ENCODE data around the gene NPL. TPM values are rescaled to one million over a fixed set of nuclear protein-coding genes. Genes with fewer than 3 reads are reported as not detected.

NPL gene
- total and polyA plus RNA-seq, 2 of the 13 experiments (the other 11 are each of a cell fraction or from before 2014, with no cell fraction given), result 0.03 to 0.04 TPM

DNA sequence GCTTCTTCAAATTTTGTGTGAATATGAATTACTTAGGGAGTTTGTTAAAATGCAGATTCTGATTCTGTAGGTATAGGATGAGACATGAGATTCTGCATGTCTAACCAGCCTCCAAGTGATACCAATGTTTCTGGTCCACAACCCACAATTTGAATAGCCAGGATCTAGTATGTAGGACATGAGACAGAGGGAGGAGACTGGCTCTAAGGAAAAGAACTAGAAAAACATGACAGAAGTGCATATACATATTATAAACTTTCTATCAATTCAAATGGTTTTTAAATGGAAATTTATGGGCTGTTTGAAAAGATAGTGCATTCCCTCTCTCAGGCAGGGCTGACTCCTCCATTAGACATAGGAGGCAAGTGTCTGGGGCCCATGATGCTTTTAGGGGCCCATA, 33.9 kb upstream of the NPL start:
- Histone ChIP-seq H2AFZ (ENCODE audit: low read length) (no peak overlapping the region), H3K4me3 (replicated peaks in 1 of 3; ENCODE audit: insufficient read depth in 1 of 3, low read depth in 2 of 3, low read length in 3 of 3) (no peak overlapping the region), H3K27me3 (ENCODE audit: control insufficient read depth in 1 of 2, insufficient read depth in 2 of 2, low read length in 2 of 2) (0 out of 5 replicates have a peak, but pooled peaks cover 0 to 4% of the 10 kb centered on the region in 2 experiments), H3K27ac (ENCODE audit: extremely low read length, insufficient read depth, low read length) (no peak overlapping the region), H3K9me3 (ENCODE audit: low read length) (no peaks in the 10 kb centered on the region), H3K4me2 (ENCODE audit: low read depth, low read length) (no peak overlapping the region), H3K4me1 (ENCODE audit: insufficient read depth, low read length) (no peaks in the 10 kb centered on the region), H3K9ac (ENCODE audit: insufficient read depth, low read depth, low read length) (no peak overlapping the region), H3K36me3 (replicated peaks in 1 of 2; ENCODE audit: control insufficient read depth in 1 of 2, insufficient read depth in 2 of 2, low read length in 2 of 2) (no peaks in the 10 kb centered on the region), H3K79me2 (ENCODE audit: insufficient read depth, low read length) (no peaks in the 10 kb centered on the region), H4K20me1 (ENCODE audit: insufficient read depth, low read length) (no peaks in the 10 kb centered on the region)
- intact Hi-C loops (cut with micrococcal nuclease; ENCODE audit: unreplicated experiment) (no loop called here), in situ Hi-C loops (cut with HindIII; ENCODE audit: extremely low pct_ligation_motif_present, low pct_unique_long_range_greater_than_20kb) (no loop called here)
- CTCF ChIA-PET (ENCODE audit: low intra/inter-chr PET ratio, low total read pairs), result no interaction called here
- POLR2A ChIA-PET, result no interaction called here
- no peak for FAIRE-seq
- TF ChIP-seq ZNF331 (CRISPR knock-in tag; IDR thresholded peaks at IDR 0.05), result no peak
- no peak for TF ChIP-seq THAP7 (CRISPR knock-in tag; IDR thresholded peaks at IDR 0.05)
- no peak for TF ChIP-seq ARNT (IDR thresholded peaks at IDR 0.05)
- TF ChIP-seq FOXK2 (IDR thresholded peaks at IDR 0.05), result no peak
- TF ChIP-seq HNRNPUL1 (IDR thresholded peaks at IDR 0.05; ENCODE audit: low read depth, low read length), result no peak
- TF ChIP-seq ZNF558 (CRISPR knock-in tag; IDR thresholded peaks at IDR 0.05; ENCODE audit: borderline replicate concordance), result no peak
- TF ChIP-seq AGO2 (optimal IDR thresholded peaks at IDR 0.05; ENCODE audit: low read depth, low read length), result no peak
- no peak for TF ChIP-seq PRDM10 (CRISPR knock-in tag; IDR thresholded peaks at IDR 0.05; ENCODE audit: low read depth)
- TF ChIP-seq MLX (CRISPR knock-in tag; IDR thresholded peaks at IDR 0.05), result no peak
- no peak for TF ChIP-seq ZNF749 (CRISPR knock-in tag; IDR thresholded peaks at IDR 0.05; ENCODE audit: borderline replicate concordance)
- TF ChIP-seq HNRNPL (IDR thresholded peaks at IDR 0.05; ENCODE audit: low read depth, low read length), result no peak
- no peak for TF ChIP-seq NFRKB (IDR thresholded peaks at IDR 0.05)
- TF ChIP-seq ZNF281 (CRISPR knock-in tag; IDR thresholded peaks at IDR 0.05; ENCODE audit: borderline replicate concordance), result no peak
- TF ChIP-seq ZKSCAN5 (CRISPR knock-in tag; IDR thresholded peaks at IDR 0.05), result no peak
- no peak for TF ChIP-seq IRF2 (CRISPR knock-in tag; IDR thresholded peaks at IDR 0.05)
- TF ChIP-seq PRPF4 (IDR thresholded peaks at IDR 0.05; ENCODE audit: low read depth, low read length, poor library complexity, severe bottlenecking), result no peak
- no peak for TF ChIP-seq TP53 (CRISPR knock-in tag; conservative IDR thresholded peaks at IDR 0.05)
- no peak for TF ChIP-seq ZNF234 (CRISPR knock-in tag; conservative IDR thresholded peaks at IDR 0.05)
- no peak for TF ChIP-seq TFDP1 (CRISPR knock-in tag; IDR thresholded peaks at IDR 0.05; ENCODE audit: borderline replicate concordance)
- ATAC-seq, result no peak
- no peak for DNase-seq (ENCODE audit: low spot score)
- BruUV-seq (replicated peaks), result no TSS peak

All from HepG2 (cell line).